IPS DF 19.7 (cell line): Measurements from ENCODE around the gene TMEM167B.
"Not testable (repeated sequence)": the region's sequence is repeated elsewhere in the genome, so short reads cannot be mapped to it uniquely, and the experiment has no call there.

Source experiments
- DNase-seq: peaks from one replicate; pipeline ENCODE4 v3.0.0-alpha.2; 2013; ENCODE audit warnings: low read depth, low spot score

TMEM167B gene

DNA sequence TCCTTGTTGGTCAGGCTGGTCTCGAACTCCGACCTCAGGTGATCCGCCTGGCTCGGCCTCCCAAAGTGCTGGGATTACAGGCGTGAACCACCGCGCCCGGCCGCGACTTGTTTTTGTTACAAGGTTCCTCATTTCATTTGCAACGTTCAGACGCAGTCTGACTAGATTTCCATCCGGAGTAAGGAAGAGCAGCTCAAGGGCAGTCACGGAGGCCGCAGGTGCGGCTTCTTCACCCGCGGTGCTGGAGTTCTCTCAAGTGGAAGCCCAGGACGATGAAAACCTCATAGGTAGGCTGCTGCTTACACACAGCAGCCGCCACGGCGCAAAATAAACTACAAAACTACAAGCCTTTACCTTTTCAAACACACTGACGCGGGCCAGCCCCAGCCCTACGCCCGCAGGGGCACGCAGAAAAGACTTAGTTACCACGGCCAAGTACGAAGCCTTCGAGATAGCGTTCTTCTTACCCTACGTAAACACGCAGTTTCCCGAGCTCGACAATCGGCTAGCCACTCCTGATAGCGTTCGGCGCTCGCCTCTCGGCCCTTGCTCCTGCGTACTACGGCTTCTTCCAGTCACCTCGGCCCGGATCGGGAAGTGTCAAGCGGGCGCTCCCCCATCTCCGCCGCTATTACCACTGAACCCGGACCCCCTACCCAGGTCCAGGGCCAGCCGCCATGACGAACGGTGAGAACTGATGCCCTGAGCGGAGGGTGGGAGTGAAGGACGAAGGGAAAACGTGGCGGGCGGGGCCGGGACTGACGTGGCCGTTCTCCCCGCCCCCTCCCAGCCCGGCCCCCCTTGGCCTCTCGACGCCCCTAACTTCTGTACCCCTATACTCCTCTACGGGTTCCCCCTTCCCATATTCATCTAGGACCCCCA, at the start of gene TMEM167B:
TSS of gene TMEM167B (plus strand) at position 569 of the 882 bp plus-strand sequence. CDS start at position 678, 109 bp downstream.
- DNase-seq: peak; percentile 85

DNA sequence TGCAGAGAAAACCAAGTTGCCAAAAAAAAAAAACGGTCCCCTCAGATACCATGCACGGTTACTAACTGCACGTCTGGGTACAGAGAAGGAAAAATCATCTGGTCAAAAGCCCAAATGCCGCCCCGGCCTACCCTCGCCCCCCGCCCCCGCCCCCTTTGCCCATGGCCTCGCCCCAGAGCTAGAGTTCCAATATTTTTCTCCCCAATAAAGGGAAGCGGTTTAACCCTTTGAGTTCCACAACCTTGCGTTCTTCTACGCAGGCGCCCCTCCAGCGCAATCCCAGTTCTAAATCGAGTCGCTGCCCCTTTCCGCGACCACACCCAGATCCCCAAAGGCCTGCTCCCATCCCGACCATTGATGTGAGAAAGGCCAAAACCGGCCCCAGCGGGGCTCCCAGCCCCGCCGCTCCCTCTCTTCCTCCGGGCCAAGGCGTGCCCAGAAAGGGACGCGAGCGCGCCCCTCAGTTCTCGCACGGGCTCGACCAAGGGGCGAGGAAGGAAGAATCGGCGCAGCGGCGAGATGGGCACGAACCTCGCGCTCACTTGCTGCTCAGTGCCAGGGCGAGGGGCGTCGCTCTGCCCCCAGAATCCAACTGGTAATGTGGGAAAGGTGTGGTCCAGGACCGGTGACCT, 49.5 kb upstream of the TMEM167B start:
- DNase-seq: no peak

GRCh38 chr1:109041621-109042468, 48.7 kb upstream of the TMEM167B start, which contains the start of gene WDR47:
Gene WDR47, minus strand, starts transcription at chr1:109042102. Its CDS starts 18,590 bp downstream, at chr1:109023512.
- peak; percentile 80 for DNase-seq

DNA sequence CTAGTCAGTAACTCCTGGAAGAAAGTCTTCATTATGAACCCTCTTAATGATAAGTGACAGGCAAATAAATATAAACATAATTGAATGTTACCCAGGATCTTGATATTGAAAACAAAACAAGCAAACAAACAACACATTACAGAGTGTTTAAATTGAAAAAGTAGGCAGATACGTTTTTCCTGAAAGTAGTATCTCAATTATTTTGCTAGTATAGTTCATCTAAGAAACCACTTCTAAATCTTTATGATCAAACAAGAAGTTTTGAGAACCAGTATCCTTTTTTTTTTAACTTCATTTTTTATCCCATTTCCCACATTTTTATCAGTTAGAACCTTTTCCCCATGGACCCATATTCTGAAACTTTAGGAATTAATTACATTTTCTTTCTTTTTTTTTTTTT, 45.0 kb upstream of the TMEM167B start:
- DNase-seq: no peak

- DNase-seq: no peak
Measured at GRCh38 chr1:109046671-109047070, 43.9 kb upstream of the TMEM167B start.

DNA sequence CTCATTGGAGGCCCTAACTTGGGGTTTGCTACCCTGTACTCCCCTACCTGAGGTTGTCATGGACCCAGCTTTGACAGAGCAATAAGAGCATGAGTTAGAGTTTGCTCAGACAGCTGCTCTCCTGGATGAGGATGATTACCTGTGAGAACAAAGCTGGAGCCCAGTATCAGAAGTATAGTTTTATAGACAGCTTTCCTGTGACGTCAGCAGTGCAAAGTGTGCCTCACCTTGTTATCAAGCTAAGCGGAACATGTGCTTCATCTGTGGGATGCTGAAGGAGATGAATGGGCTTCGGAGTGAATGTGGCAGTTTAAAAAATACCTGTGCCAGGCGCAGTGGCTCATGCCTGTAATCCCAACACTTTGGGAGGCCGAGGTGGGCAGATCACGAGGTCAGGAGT, 43.2 kb upstream of the TMEM167B start:
- no peak for DNase-seq

DNA sequence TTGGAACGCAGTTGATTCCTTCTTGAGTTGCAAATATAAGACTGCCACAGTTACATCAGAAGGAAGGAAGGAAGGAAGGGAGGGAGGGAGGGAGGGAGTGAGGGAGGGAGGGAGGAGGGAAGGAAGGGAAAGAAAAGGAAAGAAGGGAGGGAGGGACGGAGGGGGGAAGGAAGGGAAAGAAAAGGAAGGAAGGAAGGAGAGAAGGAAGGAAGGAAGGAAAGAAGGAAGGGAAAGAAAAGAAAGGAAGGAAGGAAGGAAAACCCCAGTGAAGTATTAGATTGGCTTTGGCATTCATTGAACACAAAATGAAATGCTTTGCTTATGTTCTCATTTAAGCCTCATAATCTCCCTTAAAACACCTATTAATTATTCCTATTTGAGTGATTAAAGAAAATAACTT, 42.2 kb upstream of the TMEM167B start:
- no peak for DNase-seq

GRCh38 chr1:109050228-109050995, 40.2 kb upstream of the TMEM167B start:
- no peak for DNase-seq

DNA sequence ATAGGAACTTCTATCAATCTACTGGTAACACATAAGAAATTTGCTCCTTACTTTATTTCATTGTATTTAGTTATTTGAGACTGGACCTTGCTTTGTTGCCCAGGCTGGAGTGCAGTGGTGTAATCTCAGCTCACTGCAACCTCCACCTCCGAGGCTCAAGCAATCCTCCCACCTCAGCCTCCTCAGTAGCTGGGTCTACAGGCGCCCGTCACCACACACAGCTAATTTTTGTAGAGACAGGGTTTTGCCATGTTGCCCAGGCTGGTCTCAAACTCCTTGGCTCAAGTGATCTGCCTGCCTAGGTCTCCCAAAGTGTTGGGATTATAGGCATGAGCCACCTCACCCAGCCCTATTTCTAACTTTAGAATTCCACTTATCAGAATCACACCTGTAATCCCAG, 38.4 kb upstream of the TMEM167B start:
- DNase-seq: not testable (repeated sequence)

- no peak for DNase-seq
Measured at GRCh38 chr1:109056064-109056463, 34.5 kb upstream of the TMEM167B start.

DNA sequence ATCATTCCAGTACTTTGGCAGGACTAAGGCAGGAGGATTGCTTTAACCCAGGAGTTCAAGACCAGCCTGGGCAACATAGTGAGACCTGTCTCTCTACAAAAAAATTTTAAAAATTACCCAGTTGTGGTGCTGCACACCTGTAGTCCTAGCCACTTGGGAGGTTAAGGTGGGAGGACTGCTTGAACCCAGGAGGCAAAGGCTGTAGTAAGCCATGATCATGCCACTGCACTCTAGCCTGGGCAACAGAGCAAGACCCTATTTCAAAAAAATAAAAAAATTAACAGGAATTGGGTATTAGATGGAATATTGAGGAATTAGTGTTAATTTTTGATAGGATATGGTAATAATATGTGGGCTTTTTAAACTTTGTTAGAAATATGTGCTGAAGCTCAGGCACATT, 31.5 kb upstream of the TMEM167B start:
- no peak for DNase-seq

- DNase-seq: no peak
Measured at GRCh38 chr1:109060707-109061106, 29.9 kb upstream of the TMEM167B start.

DNA sequence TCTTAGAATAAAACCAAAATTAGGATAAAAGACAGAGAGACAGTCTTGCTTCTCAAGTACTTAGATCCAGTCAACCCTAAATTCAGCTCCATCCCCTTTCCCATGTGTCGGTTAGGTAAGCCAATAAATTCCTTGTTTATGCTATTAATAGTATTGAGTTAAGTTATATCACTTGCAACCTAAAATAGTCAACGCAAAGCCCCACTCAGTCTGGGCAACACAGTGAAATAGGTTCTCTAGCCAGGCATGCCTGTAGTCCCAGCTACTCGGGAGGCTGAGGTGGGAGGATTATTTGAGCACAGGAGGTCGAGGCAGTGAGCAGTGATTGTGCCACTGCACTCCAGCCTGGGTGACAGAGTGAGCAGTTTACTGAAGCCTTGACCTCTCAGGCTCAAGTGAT, 29.4 kb upstream of the TMEM167B start:
- DNase-seq: no peak

DNA sequence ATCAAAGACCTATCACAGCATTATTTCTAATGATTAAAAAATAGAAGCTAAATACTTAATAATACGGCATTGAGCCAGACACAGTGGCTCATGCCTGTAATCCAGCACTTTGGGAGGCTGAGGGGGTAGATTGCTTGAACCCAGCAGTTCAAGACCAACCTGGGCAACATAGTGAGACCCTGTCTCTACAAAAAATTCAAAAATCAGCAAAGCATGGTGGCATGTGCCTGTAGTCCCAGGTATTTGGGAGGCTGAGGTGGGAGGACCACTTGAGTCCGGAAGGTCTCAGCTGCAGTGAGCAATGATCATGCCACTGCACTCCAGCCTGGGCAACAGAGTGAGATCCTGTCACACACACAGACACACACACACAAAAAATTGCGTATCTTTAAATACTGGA, 25.4 kb upstream of the TMEM167B start:
- no peak for DNase-seq

- DNase-seq: no peak
Measured at GRCh38 chr1:109067883-109068282, 22.7 kb upstream of the TMEM167B start.

DNA sequence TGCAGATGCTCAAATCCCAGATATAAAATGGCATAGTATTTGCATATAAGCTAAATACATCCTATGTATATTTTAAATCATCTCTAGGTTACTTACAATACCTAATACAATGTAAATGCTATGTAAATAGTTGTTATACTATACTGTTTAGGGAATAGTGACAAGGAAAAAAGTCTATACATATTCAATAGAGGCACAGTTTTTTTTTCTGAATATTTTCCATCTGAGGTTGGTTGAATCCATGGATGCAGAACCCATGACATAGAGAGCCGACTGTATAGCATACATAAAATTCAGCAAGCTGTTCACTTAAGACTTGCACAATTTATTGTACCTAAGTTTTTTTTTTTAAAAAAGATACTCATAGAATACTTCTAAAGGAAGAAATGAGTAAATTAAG, 21.3 kb upstream of the TMEM167B start:
- no peak for DNase-seq

DNA sequence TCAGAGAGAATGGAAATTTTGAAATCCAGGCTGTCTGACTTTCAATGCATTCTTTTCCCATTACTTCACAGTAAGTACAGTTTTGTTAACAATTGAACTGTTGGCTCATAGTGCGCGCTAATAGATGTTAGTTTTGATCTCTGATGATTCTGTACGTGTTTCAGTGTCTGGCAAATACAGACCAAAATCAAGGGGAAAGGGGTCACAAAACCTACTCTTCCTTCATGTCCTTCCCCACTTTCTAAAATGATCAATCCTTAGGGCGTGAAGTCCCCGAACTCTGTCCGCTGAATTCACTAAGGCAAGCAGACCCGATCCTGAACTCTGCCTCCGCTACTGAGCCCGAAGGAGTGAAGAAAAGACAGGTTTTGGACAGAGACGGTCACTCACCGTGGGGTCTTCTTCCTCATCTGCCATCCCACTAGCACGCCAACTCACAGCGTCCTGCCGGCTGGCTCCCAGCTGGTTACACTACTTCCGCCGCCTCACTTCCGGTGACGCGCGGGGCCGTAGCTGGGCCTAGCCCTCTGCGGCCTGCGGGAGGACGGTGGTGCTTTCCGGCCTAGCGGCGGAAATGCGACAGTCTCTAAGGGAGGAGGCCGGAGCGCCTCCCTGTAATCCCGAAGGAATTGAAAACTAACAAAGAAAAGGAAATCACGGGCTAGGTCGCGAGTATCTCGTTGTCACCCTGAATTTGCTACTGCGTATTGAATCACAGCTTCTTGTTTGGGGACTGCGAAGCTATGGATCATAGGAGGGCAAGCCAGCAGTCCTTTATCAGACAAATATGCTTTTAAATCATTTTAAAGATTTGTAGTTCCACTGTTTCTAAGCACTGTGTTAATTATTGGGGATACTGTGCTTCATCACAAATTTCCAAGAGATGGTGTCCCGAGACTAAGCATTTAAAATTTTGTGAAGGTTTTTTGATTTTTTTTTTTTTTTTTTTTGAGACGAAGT, 14.8 kb upstream of the TMEM167B start, which contains the start of gene TAF13:
TSS of gene TAF13 (minus strand) at position 473 of the 960 bp plus-strand sequence. CDS start at position 417, 56 bp downstream.
- peak; percentile 91 for DNase-seq

GRCh38 chr1:109078317-109078716, 12.2 kb upstream of the TMEM167B start:
- DNase-seq: no peak

DNA sequence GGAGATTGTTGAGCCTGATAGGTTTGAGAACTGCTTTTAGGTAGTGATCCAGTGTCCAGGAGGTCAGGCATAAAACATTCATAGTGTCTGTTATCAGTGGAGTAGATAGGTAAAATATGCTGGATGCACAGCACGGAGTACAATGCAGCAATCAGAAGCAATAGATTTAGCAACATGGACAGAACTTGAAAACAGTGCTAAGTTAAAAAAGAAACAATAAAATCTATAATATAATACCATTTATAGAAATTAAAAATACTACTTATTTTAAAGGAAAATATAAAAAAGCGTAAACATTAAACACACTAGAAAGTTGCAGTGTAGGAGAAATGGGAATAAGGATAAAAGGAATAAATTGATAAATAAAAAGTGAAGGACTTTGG, 11.3 kb upstream of the TMEM167B start:
- no peak for DNase-seq
